Keratinocyte (primary cell): ENCODE results near the gene ATP11A. TPM values are rescaled to one million over a fixed set of nuclear protein-coding genes. Genes with fewer than 3 reads are reported as not detected.

Experiments used
- DNase-seq: peaks from one replicate; pipeline ENCODE4 v3.0.0-alpha.2; 2011; ENCODE audit warnings: low read depth, missing footprints, low spot score
- FAIRE-seq: peaks from 2 replicates; lab custom pipeline; 2011; peaks lifted over from hg19 to GRCh38; lab: Jason Lieb, UNC
- H2AFZ ChIP-seq: 2 replicates; pipeline ENCODE4 v1.6.0; 2012; ENCODE audit warnings: low read length, control low read depth, inconsistent platforms; ENCODE audit not compliant: control insufficient read depth
- H3K27ac ChIP-seq: 2 replicates; pipeline ENCODE4 v1.5.1; 2011; ENCODE audit warnings: low read length; ENCODE audit not compliant: control insufficient read depth, insufficient read depth
- H3K27me3 ChIP-seq: 3 replicates; pipeline ENCODE4 v1.6.0; 2011; ENCODE audit warnings: low read length; ENCODE audit not compliant: control insufficient read depth, insufficient read depth; ENCODE audit errors: extremely low read depth
- H3K36me3 ChIP-seq, 2 experiments: 2 replicates in 1 of 2; 3 replicates in 1 of 2; pipeline ENCODE4 v1.5.1; 2011; ENCODE audit warnings: low read length in 2 of 2, mild to moderate bottlenecking in 1 of 2; ENCODE audit not compliant: control insufficient read depth in 2 of 2, insufficient read depth in 2 of 2; ENCODE audit errors: extremely low read depth in 1 of 2
- H3K4me1 ChIP-seq: 3 replicates; pipeline ENCODE4 v1.5.1; 2011; ENCODE audit warnings: low read length; ENCODE audit not compliant: control insufficient read depth, insufficient read depth; ENCODE audit errors: extremely low read depth
- H3K4me2 ChIP-seq: 3 replicates; pipeline ENCODE4 v1.6.0; 2011; ENCODE audit warnings: low read depth, low read length; ENCODE audit not compliant: control insufficient read depth, insufficient read depth; ENCODE audit errors: extremely low read depth
- H3K4me3 ChIP-seq, 3 experiments: fragments of 200-600 bp in 1 of 3; sonication (generic) in 1 of 3; 2 replicates in 2 of 3; 3 replicates in 1 of 3; pipeline ENCODE4 v1.5.1; 2011 to 2016; ENCODE audit warnings: low read length in 3 of 3, mild to moderate bottlenecking in 3 of 3, control low read depth in 2 of 3, inconsistent platforms in 1 of 3, low read depth in 1 of 3, mixed read lengths in 1 of 3, mixed run types in 1 of 3, moderate library complexity in 1 of 3; ENCODE audit not compliant: control insufficient read depth in 2 of 3, insufficient read depth in 2 of 3; ENCODE audit errors: extremely low read depth in 1 of 3
- H3K79me2 ChIP-seq: 2 replicates; pipeline ENCODE4 v1.6.0; 2012; ENCODE audit warnings: low read length; ENCODE audit not compliant: control insufficient read depth, insufficient read depth
- H3K9ac ChIP-seq: 3 replicates; pipeline ENCODE4 v1.6.0; 2011; ENCODE audit warnings: low read length; ENCODE audit not compliant: control insufficient read depth, insufficient read depth; ENCODE audit errors: extremely low read depth
- H3K9me1 ChIP-seq: 3 replicates; pipeline ENCODE4 v1.6.0; 2011; ENCODE audit warnings: low read length; ENCODE audit not compliant: control insufficient read depth, insufficient read depth; ENCODE audit errors: extremely low read depth
- H3K9me3 ChIP-seq: 2 replicates; pipeline ENCODE4 v1.5.1; 2012; ENCODE audit warnings: low read depth, low read length; ENCODE audit not compliant: control insufficient read depth
- H4K20me1 ChIP-seq: 3 replicates; pipeline ENCODE4 v1.6.0; 2011; ENCODE audit warnings: low read length; ENCODE audit not compliant: control insufficient read depth, insufficient read depth; ENCODE audit errors: extremely low read depth
- CTCF ChIP-seq, 3 experiments: IDR thresholded peaks in 1 of 3; conservative IDR thresholded peaks in 1 of 3; optimal IDR thresholded peaks in 1 of 3; 2 replicates in 2 of 3; 3 replicates in 1 of 3; pipeline versions ENCODE3 to v1.5.1; 2011; ENCODE audit warnings: low read length in 3 of 3, mild to moderate bottlenecking in 3 of 3, moderate library complexity in 2 of 3, control low read depth in 1 of 3, inconsistent platforms in 1 of 3; ENCODE audit not compliant: insufficient read depth in 2 of 3; ENCODE audit errors: extremely low read depth in 1 of 3
- EZH2 ChIP-seq: IDR thresholded peaks from one replicate; pipeline ENCODE4 v1.6.1; 2012; ENCODE audit warnings: inconsistent platforms, mild to moderate bottlenecking, low read length, moderate library complexity
- dilution Hi-C: fragments of 300-500 bp; cut with MboI; formaldehyde crosslinking; loops from one replicate; pipeline ENCODE4 v1.7.0; 2020; ENCODE audit warnings: low sequenced_read_pairs; ENCODE audit not compliant: extremely low pct_ligation_motif_present
- polyA plus RNA-seq, 5 experiments: library from polyadenylated mRNA; depleted of rRNA in 3 of 5; stranded (reverse) in 3 of 5; stranded (forward) in 1 of 5; unstranded in 1 of 5; fragments of >200 nt; gene quantifications; 1 replicate in 1 of 5; 2 replicates in 3 of 5; 3 replicates in 1 of 5; pipeline versions ENCODE4 v1.2.1 to v1.2.3, GENCODE V29; 2011 to 2012; ENCODE audit warnings: missing spikeins in 2 of 5, low read depth in 1 of 5, low replicate concordance in 1 of 5

ATP11A gene
- polyA plus RNA-seq, 1 donor (not counting 4 experiments of a cell fraction or from before 2014, with no cell fraction given), result 4.3 TPM

- no peaks in the 10 kb centered on the region for H3K27me3 ChIP-seq
- FAIRE-seq, result no peak
Measured at GRCh38 chr13:112908342-112908741, 218.5 kb downstream of the ATP11A start.

GRCh38 chr13:112910016-112910415 lies 220.2 kb downstream of the ATP11A start:
- Histone ChIP-seq H3K9me3 (peaks cover 2% of the 10 kb centered on the region), H3K4me3 (no peak overlapping the region), H3K9ac (no peak overlapping the region), H2AFZ (no peak overlapping the region), H3K9me1 (no peaks in the 10 kb centered on the region), H3K79me2 (no peaks in the 10 kb centered on the region), H3K4me2 (no peak overlapping the region), H3K27ac (no peak overlapping the region), H3K36me3 (no peaks in the 10 kb centered on the region), H3K27me3 (no peaks in the 10 kb centered on the region), H4K20me1 (no peaks in the 10 kb centered on the region), H3K4me1 (no peaks in the 10 kb centered on the region)
- FAIRE-seq, result no peak
- DNase-seq, result no peak
- dilution Hi-C loops, result no loop called here
- TF ChIP-seq EZH2 (no peak), CTCF (optimal IDR thresholded peaks at IDR 0.05 in 1 of 3, IDR thresholded peaks at IDR 0.05 in 1 of 3, conservative IDR thresholded peaks at IDR 0.05 in 1 of 3; ENCODE audit: extremely low read depth in 1 of 3, insufficient read depth in 2 of 3, low read length in 3 of 3) (no peak)

More at GRCh38 chr13:112908342-112908741, 218.5 kb downstream of the ATP11A start:
- Histone ChIP-seq H3K36me3 (no peaks in the 10 kb centered on the region), H3K9me1 (no peaks in the 10 kb centered on the region), H3K9ac (no peak overlapping the region), H2AFZ (no peak overlapping the region), H4K20me1 (no peaks in the 10 kb centered on the region), H3K4me1 (no peaks in the 10 kb centered on the region), H3K4me3 (no peak overlapping the region), H3K79me2 (no peaks in the 10 kb centered on the region), H3K4me2 (no peak overlapping the region), H3K27ac (no peak overlapping the region), H3K9me3 (peaks cover 3% of the 10 kb centered on the region)
- TF ChIP-seq EZH2 (no peak), CTCF (optimal IDR thresholded peaks at IDR 0.05 in 1 of 3, IDR thresholded peaks at IDR 0.05 in 1 of 3, conservative IDR thresholded peaks at IDR 0.05 in 1 of 3; ENCODE audit: extremely low read depth in 1 of 3, insufficient read depth in 2 of 3, low read length in 3 of 3) (no peak)
- DNase-seq, result no peak
- dilution Hi-C loops, result no loop called here
